Astrocyte (in vitro differentiated cells and primary cell): Measurements from ENCODE around the gene LDLRAD4.

Experiments
- EZH2 ChIP-seq: IDR thresholded peaks from 2 replicates; pipeline ENCODE4 v1.6.1; 2012; ENCODE audit warnings: mild to moderate bottlenecking, low read length, inconsistent platforms; ENCODE audit not compliant: insufficient read depth
- TF ChIP-seq, protein P1 (sequence below): IDR thresholded peaks from 2 replicates; pipeline ENCODE4 v1.5.1; 2011; ENCODE audit warnings: low read depth, mild to moderate bottlenecking, inconsistent platforms, low read length, moderate library complexity; ENCODE audit not compliant: insufficient read depth

DNA sequence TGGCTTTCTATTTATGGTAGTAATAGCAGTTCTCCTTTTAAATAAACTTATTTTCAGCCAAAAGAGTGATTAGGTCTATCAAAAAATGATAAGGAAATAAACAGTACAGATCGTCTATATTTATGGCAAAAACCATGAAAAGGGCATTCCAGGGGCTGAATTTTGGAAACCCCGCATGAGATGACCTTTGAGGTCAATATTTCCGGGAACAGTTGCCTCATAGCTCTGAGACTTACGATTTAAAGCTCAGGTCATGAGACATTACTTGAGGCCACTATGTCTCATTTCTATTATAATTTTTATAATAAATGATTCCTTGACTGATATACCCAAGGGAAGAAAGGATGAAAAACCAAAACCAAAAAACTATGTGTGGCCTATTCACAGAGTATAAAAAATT lies 101.1 kb downstream of the LDLRAD4 start:
- TF ChIP-seq, protein P1, sequence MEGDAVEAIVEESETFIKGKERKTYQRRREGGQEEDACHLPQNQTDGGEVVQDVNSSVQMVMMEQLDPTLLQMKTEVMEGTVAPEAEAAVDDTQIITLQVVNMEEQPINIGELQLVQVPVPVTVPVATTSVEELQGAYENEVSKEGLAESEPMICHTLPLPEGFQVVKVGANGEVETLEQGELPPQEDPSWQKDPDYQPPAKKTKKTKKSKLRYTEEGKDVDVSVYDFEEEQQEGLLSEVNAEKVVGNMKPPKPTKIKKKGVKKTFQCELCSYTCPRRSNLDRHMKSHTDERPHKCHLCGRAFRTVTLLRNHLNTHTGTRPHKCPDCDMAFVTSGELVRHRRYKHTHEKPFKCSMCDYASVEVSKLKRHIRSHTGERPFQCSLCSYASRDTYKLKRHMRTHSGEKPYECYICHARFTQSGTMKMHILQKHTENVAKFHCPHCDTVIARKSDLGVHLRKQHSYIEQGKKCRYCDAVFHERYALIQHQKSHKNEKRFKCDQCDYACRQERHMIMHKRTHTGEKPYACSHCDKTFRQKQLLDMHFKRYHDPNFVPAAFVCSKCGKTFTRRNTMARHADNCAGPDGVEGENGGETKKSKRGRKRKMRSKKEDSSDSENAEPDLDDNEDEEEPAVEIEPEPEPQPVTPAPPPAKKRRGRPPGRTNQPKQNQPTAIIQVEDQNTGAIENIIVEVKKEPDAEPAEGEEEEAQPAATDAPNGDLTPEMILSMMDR = no peak
- TF ChIP-seq EZH2 = no peak
